AML-193 (cell line): ENCODE measurements around the gene CCDC12.

Experiments used
- DNase-seq, 2 experiments: peaks; one replicate each; lab custom pipeline; 2025; lab: John Stamatoyannopoulos, UW

Gene CCDC12

DNA sequence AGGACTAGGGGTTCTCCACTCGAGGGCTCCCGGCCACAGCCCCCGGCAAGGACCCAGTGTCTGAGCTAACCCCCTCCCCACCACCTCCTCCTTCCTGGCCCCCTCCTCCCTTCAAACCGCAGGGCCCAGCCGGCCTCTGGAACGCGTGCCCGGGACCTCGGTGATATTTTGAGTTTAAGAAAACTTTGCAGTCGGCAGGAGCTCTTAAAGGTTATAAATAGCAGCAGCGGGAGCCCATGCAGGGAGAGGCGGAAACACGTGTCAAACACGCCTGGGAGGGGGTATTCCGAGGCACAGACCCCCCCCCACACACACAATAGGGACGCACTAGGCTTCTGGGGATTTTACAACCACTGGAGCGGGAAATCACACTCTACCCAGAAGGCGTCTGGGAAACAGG is 102.1 kb downstream of the CCDC12 start:
- no peak for DNase-seq

DNA sequence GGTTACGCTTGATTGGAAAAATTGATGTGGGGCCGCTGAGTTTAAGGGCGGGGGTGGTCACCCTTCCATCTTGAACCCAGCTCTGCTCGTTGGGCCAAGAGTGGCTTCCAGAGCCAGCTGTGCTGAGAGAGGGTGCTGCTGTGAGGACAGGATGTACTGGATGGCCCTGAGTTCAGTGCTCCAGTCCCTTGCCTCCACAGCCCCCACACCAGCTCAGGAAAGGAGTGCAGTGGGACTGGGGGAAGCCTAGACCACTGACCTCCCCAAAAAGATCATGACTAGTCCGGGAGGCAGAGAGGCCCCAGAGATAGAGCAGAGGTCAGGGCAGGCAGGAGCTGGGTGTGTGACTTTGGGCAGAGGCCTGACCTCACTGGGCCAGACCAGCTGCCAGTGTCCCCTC is 103.0 kb downstream of the CCDC12 start:
- DNase-seq, result no peak
